Stimulated activated CD4-positive, alpha-beta T cell treated with anti-CD3 and anti-CD28 coated beads, Interleukin-1b, Interleukin-23, amount 100 ng/mL, for 48 hours (primary cell): Measurements from ENCODE around the gene CIZ1.

ENCODE experiments used
- DNase-seq: peaks from one replicate; pipeline ENCODE4 v3.0.0-alpha.2; 2020

The CIZ1 gene

DNA sequence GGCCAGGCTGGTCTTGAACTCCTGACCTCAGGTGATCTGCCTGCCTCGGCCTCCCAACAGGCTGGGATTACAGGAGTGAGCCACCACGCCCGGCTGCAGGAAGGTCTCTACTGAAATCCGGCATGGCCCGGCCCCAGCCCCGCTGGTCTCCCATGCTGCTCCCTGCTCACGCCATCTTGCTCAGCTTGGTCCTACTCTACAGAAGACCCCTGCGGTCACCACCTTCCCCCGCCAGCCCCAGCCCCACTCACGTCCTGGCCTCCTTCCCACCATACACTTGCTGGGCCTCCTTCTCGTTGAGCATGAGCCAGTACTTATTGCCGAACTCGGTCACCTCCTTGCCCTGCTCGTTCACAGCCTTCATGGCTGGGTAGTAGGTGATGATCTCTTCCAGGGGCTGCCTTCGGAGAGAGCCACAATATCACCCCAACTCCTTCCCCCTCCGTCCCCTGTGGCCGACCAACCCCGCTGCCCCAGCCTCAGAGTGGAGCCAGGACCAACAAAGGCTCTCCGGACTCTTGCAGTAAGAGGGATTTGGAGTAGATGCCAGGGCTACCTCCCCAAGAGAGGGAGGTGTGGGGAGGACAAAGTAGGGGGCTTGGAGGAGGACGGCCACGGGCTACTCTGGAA is 67.8 kb downstream of the CIZ1 start:
- no peak for DNase-seq

DNA sequence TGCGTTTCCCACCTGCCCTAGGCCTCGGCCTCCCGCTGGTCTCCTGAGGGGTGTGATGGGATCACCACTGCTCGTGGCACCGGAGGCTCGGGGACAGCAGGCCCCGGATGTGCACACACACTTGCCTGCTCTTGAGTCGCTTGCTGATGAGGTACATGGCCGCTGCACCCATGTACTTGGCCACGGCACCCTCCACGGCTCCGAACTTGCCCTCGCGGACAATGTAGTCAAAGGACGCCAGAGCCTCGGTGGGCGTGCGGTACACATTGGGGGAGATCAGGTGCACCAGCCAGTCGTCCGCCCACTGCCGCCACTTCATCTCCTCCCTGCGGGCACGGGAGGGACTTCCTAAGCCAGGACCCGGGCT is 68.6 kb downstream of the CIZ1 start:
- no peak for DNase-seq

DNA sequence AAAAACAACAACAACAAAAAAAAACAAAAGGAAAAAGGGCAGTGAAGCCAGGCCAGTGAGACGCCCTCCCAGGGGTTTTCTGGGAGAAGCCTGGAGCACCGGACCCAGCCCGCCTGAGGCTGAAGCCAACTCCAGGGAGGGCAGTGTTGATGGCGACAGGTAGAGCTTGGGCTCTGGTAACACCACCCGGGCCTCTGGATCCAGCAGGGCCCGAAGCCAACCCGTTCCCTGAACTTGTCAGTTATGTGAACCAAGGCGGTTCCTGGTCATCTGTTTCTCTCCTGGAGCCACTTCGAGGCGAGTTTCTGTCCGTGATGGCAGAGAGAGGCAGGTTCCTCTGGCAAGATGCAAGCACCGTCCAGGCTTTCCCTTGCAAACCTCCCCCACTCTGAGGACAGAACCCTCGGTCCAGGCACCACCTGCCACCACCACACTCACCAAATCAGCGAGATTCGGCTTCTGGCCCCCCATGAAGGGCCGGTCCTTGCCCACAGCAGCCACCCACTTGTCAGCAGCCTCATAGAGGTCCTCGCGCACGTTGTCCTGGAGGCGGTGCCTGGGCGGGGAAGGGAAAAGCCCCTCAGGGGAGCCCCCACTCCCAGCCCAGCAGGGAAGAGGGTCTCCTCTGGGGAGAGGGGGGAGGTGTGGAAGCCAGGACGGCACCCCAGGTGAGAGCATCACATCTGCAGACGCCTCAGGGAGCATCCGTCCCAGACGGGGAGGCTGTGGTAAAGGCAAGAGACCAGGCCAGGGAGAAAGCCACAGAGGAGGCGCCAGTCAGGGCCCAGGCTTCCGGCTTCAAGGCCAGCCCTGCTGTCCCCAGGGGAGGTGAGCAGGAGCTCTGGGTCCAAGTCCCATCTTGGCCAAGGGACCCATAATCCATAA is 69.2 kb downstream of the CIZ1 start:
- no peak for DNase-seq

DNA sequence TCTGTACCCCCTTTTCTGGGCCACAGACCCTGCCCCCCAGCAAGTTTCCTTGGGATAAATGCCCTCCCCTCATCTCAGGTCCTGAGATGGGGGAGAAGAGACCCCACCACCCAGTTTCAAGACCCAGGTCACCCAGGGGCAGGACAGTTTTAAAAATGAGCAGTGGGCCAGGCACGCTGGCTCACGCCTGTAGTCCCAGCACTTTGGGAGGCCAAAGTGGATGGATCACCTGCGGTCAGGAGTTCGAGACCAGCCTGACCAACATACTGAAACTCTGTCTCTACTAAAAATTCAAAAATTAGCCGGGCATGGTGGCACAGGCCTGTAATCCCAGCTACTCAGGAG is 69.9 kb downstream of the CIZ1 start:
- DNase-seq = no peak

DNA sequence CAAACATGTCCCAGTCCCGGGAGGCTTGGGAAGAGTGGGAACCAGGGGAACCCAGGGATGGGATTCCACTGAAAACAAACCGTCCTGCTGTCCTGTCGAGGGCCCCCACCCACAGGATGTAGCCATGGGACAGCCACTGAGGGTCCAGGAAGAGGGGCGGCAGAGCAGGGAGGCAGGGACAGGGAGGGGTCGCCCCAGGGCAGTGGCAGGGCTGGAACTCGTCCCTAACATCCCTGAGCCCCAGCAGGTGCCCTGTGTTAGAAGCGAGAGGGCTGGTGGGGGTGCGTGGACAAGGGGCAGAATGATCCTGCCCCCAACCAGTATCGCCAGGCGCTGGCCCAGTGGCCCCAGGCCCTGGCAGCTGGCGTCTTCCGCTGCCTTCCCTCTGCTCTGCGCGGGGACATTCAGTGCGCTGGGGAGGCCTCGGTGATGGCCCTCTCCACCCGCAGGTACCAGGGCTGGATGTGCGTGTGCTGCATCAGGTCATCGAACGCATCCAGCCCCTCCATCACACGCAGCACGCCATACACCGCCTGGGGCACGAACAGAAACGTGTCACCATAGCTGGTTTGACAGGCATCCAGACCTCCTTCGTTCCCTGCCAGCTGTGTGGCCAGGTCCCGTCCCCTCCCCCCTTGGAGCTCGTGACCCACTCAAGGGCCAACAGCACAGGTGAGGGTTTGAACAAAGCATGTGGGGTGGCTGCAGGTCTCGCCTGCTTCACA is 70.5 kb downstream of the CIZ1 start:
- no peak for DNase-seq

DNA sequence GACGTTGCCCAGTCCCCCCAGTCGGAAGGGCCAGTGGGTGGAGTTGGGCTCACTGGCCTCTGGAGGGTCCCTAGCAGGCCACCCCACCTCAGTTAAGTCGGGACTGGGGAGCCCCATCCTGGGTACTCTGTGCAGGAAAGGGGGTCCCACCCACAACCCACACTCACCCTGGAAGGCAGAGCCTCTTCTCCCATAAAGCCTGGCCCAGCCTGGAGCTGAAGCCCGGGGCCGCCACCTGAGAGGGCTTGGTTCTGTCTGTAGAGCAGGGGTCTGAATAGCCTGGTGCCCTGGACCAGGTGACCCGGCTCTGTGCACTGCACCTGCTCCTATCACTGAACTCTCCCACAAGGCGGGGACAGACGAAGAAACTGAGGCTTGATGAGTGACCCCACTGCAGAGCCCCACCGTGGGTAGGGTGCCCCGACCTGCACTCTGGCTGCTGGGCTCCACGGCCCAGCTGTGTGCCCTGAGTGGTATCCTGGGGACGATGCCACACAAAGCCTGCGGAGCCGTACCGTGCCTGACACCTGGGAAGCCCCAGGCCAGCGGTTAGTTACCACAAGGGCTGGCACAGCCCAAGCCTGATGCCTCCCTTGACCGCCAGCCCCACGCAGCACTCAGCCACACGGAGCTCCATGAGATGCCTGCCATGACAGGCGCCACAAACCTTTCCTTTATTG is 71.2 kb downstream of the CIZ1 start:
- no peak for DNase-seq

DNA sequence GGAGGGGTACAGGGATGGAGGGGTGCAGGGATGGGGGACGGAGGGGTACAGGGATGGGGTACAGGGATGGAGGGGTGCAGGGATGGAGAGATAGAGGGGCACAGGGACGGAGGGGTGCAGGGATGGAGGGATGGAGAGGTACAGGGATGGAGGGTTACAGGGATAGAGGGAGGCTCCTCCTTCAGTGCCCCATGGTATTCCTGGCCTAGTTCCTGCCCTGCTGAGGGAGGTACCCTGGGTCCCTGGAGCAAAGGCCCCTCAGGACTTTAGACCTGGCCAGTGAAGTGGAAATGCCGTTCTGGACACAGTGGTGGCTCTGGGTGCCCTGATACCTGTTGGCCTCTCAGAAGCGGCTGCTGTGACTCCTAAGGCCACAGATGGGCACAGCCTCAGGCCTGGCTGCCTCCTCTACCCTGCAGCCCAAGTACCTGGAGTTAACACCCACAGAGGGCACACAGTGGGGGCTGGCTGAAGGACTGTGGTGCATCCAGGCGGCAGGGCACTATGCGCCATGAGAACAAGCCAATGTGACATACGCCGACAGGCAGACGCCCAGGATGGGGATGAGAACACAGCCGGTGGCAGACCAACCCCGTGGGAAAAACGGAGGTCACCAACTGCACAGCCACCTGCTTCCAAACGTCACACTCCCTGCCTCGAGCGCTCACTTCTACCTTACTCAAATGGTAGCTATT is 72.3 kb downstream of the CIZ1 start:
- DNase-seq = no peak

DNA sequence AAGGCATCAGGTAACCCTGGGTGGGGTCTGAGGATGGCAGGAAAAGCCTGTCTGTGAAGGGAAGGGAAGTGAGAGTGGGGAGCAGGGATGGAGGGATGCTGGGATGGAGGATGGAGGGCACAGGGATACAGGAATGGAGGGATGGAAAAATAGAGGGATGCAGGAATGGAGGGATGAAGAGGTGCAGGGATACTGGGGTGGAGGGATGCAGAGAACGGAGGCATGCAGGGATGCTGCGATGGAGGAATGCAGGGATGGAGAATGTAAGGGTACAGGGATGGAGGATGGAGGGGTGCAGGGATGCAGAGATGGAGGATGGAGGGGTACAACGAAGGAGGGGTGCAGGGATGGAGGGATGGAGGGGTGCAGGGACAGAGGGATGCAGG is 72.9 kb downstream of the CIZ1 start:
- no peak for DNase-seq

DNA sequence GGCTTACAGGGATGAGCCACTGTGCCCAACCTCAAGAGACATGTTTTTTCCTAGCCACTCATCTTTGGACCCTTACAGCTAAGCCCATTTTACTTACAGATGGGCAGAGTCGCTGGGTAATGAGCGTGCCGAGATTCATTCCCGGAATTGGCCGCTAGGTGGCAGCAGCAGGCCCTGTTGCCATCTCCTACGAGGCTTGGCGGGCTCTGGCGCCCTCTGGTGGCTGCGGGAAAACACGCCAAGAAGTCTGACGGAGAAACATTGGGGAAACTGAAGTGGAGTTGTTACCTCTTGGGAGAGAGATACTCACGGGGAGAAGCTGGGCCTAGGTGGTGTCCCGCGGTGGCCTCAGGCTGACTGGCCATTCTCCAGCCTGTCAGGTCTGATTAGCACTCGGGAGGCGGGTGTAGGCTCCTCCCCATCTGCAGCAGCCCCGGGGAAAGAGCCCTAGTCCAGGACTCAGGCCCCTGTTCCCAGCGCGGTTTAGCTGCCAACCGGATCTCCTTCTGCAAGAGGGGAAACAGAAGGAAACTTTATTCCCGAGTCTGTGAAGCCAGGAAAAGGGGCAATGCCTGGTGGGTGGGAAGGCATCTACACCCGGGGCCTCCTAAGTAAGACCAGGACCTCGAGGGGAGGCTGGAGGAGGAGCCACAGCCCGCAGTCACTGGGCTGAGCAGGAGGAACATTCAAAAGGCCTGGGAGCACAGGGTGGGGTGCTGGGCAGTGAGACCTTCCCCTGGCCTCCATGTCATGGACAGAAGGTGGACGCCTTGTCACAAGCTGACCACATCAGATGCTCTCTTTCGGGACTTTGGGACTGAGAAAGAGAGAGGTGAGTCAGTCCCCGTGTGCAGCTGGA is 73.5 kb downstream of the CIZ1 start:
- DNase-seq = peak; percentile 94

DNA sequence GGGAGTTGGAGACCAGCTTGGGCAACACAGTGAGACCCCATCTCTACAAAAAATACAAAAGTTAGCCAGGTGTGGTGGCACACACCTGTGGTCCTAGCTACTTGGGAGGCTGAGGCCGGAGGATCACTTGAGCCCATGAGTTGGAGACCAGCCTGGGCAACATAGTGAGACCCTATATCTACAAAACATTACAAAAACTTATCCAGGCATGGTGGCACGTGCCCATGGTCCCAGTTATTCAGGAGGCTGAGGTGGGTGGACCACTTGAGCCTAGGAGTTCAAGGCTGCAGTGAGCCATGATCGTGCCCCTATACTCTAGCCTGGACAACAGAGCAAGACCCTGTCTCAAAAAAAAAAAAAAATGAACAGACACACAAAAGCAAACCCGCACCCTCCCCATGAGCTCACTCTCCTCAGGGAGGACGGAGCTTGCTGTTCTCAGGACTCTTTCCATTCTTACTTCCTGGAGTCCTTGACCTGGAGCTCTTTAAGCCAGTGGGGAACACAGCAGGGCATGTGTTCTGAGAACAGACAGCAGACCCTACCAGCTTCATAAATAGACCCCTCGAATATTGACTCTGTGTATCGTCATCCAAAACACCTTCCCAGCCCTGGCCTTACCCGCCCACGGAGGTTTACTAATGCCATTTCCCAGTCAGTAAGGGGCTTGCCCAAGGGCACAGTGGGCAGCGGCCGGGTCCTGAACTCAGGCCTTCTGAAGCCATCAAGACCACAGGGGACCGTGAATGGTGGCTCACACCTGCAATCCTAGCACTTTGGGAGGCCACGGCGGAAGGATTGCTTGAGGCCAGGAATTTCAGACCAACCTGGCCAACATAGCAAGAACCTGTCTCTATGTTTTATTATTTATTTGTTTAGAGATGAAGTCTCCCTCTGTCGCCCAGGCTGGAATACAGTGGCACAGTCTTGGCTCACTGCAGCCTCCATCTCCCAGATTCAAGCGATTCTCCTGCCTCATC is 75.0 kb downstream of the CIZ1 start:
- DNase-seq = no peak
